ENCODE measurements around the gene ECE1.
A peak's percentile ranks its signal among the peaks of the same experiment; 100 is the strongest.

The ECE1 gene

DNA sequence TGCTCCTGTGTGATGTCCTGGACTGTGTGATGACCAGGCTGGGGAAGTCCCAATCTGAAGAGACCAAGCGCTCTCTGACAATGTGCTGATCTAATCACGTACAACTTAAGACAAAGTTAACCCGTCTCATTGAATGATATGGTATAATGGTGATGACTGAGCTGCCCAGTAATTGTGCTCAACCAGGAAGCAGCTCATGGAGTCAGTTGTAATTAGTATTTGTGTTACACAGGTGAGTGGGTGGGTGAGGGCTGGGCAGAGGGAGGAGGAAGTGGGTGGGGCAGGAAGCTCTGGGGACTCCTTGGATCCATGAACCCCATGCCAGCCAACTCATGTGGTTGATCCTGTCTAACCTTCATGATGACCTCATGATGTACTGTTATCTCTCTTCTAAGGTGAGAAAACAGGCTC, 8.7 kb upstream of the ECE1 start:
- DNase-seq: no peak
- intact Hi-C loops (cut with DNase I; ENCODE audit: low total_unique reads): no loop called here
- H3K27me3 ChIP-seq: no peaks in the 10 kb centered on the region
- TF ChIP-seq, protein P1, sequence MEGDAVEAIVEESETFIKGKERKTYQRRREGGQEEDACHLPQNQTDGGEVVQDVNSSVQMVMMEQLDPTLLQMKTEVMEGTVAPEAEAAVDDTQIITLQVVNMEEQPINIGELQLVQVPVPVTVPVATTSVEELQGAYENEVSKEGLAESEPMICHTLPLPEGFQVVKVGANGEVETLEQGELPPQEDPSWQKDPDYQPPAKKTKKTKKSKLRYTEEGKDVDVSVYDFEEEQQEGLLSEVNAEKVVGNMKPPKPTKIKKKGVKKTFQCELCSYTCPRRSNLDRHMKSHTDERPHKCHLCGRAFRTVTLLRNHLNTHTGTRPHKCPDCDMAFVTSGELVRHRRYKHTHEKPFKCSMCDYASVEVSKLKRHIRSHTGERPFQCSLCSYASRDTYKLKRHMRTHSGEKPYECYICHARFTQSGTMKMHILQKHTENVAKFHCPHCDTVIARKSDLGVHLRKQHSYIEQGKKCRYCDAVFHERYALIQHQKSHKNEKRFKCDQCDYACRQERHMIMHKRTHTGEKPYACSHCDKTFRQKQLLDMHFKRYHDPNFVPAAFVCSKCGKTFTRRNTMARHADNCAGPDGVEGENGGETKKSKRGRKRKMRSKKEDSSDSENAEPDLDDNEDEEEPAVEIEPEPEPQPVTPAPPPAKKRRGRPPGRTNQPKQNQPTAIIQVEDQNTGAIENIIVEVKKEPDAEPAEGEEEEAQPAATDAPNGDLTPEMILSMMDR (IDR thresholded peaks at IDR 0.05): no peak
- H3K9me3 ChIP-seq: no peaks in the 10 kb centered on the region
- H3K36me3 ChIP-seq: no peaks in the 10 kb centered on the region
- peak overlapping the region in 1 of 2 donors; percentile 51 for H3K27ac ChIP-seq
- H3K4me1 ChIP-seq: peaks cover 0 to 92% (median 57%) of the 10 kb centered on the region in 4 donors
- H3K4me3 ChIP-seq: no peak overlapping the region

DNA sequence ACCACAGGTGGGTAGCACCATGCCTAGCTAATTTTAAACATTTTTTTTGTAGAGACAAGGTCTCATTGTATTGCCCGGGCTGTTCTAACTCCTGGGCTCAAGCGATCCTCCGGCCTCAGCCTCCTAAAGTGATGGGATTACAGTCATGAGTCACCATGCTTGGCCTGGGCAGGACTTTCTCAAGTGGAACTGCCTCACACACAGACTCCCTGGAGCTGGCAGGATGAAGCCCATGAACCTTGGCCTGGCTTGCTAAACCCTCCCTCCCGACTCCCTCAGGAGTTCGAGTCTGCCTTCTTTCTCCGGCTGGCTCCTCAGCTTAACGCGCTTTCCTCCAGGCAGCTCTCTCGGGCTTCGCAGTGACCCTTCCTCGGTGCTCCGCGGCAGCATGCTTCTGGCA, 7.7 kb upstream of the ECE1 start:
- Histone ChIP-seq H3K4me3 (no peak overlapping the region), H3K4me1 (peaks cover 0 to 92% (median 58%) of the 10 kb centered on the region in 4 donors), H3K27me3 (no peaks in the 10 kb centered on the region), H3K27ac (peak overlapping the region in 1 of 2 donors; percentile 51), H3K36me3 (no peaks in the 10 kb centered on the region), H3K9me3 (no peaks in the 10 kb centered on the region)
- peak; percentile 81 to 87 for DNase-seq
- TF ChIP-seq, protein P1 (IDR thresholded peaks at IDR 0.05): no peak
- intact Hi-C loops (cut with DNase I; ENCODE audit: low total_unique reads): no loop called here

DNA sequence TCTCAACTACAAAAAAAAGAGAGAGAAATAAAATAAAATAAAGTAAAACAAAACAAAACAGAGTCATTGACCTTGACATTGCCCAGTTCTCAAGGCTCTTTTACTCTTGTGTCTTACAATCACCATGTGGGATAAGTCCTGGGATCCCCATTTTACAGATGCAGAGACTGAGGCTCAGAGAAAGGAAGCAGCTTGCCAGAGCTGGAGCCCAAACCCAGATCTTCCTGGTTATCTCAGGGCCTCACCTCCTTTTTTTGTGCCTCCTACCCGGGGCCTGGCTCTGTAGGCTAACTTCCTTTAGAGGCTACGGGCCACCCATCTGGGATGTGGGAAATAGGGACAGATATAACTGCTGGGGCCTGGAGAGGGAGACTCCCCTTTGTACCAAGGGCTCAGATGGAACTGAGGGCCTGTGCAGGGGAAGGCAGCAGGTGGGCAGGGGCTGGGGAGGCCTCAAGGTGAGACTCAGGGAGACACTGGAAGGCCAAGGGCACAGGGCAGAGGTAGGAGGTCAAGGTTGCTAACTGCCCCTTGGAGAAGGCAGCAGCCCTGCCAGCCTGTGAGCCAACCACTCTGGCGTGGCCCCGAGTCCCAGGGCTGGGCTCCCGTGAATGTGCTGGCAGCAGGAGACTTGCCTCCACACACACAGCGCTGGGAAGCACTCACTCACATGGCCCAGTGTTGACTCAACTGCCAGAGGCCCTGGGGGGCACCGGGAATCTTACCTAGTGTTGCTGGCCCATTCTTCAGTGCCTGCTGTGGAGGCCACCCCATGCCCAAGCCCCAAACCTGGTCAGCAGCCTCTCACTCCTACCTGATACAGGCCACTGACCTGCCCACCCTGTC, 6.5 kb upstream of the ECE1 start:
- Histone ChIP-seq H3K27ac (peak overlapping the region; percentile 50 to 51), H3K27me3 (no peaks in the 10 kb centered on the region), H3K4me1 (peaks cover 0 to 90% (median 56%) of the 10 kb centered on the region in 4 donors), H3K36me3 (no peaks in the 10 kb centered on the region), H3K4me3 (no peak overlapping the region), H3K9me3 (no peaks in the 10 kb centered on the region)
- DNase-seq: peak in 1 of 2 donors; percentile 77
- TF ChIP-seq, protein P1 (IDR thresholded peaks at IDR 0.05): no peak
- intact Hi-C loops (cut with DNase I; ENCODE audit: low total_unique reads): no loop called here

DNA sequence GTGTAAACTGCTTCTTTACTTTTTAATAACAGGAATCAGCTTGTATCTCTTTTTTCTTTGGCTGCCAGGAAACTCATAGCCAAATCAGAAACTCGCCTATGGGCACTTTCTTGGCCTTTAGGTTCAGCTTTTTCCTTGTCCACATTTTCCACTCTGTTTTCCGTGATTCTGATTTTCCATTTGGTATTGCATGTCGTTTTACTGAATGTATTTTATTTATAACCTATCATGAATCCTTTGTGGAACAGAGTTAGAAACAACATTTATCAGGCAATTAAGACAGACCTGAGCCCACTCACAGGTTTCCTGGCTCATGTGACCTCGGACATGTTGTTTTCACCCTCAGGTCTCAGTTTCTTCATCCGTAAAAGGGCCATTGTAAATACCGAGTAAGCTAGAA, 5.3 kb upstream of the ECE1 start:
- Histone ChIP-seq H3K4me1 (peaks cover 0 to 97% (median 64%) of the 10 kb centered on the region in 4 donors), H3K4me3 (no peak overlapping the region), H3K36me3 (no peaks in the 10 kb centered on the region), H3K9me3 (no peaks in the 10 kb centered on the region), H3K27me3 (no peaks in the 10 kb centered on the region), H3K27ac (peak overlapping the region; percentile 50 to 51)
- no peak for DNase-seq
- intact Hi-C loops (cut with DNase I; ENCODE audit: low total_unique reads): no loop called here
- TF ChIP-seq, protein P1 (IDR thresholded peaks at IDR 0.05): no peak

DNA sequence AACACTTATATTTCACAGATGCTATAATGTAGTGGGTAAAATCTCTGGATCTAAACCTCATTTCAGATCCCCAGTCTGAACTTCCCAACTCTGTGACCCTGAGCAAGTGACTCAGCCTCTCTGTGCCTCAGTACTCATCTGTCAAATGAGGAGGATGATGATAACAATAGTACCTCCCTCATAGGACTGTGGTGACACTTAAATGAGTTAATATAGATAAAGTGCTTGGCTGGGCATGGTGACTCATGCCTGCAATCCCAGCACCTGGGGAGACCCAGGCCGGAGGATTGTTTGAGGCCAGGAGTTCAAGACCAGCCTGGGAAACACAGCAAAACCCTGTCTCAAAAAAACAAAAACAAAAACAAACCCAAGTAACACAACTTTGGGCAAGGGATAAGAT, 4.7 kb upstream of the ECE1 start:
- DNase-seq: no peak
- Histone ChIP-seq H3K36me3 (no peaks in the 10 kb centered on the region), H3K9me3 (no peaks in the 10 kb centered on the region), H3K4me3 (no peak overlapping the region), H3K4me1 (peaks cover 0 to 95% (median 66%) of the 10 kb centered on the region in 4 donors), H3K27me3 (no peaks in the 10 kb centered on the region), H3K27ac (peak overlapping the region; percentile 39 to 42)
- TF ChIP-seq, protein P1 (IDR thresholded peaks at IDR 0.05): no peak
- intact Hi-C loops (cut with DNase I; ENCODE audit: low total_unique reads): no loop called here
